Measurements from ENCODE around the gene KCNC3. TPM values are rescaled to one million over a fixed set of nuclear protein-coding genes. Genes with fewer than 3 reads are reported as not detected.
A peak's percentile ranks its signal among the peaks of the same experiment; 100 is the strongest.

The KCNC3 gene
- total RNA-seq, 2 donors from 2014 or later = 8.6 to 10.7 TPM

GRCh38 chr19:50268041-50268440 is 61.1 kb downstream of the KCNC3 start:
- WGBS, 2 experiments (ENCODE audit: insufficient coverage in 1 of 2, insufficient read length in 1 of 2) = 60 to 90% methylated on average over 1 to 13 of the region's 13 CpGs
- Histone ChIP-seq H3K9ac (ENCODE audit: extremely low read depth, low read length, poor library complexity, severe bottlenecking) (no peak overlapping the region), H3K36me3 (ENCODE audit: control insufficient read depth, insufficient read depth, low read length) (no peaks in the 10 kb centered on the region), H3K27ac (ENCODE audit: low read depth, low read length) (no peak overlapping the region), H3K4me3 (ENCODE audit: low read length) (no peak overlapping the region), H3K9me3 (ENCODE audit: control insufficient read depth, low read length) (peaks cover 7% of the 10 kb centered on the region), H3K4me1 (ENCODE audit: control insufficient read depth, insufficient read depth, low read length) (no peaks in the 10 kb centered on the region), H3K27me3 (ENCODE audit: control insufficient read depth, insufficient read depth, low read length, poor library complexity, severe bottlenecking) (no peaks in the 10 kb centered on the region)
- TF ChIP-seq CTCF (conservative IDR thresholded peaks at IDR 0.05) = no peak
- DNase-seq = no peak
- H3K27ac Mint-ChIP-seq = no peak overlapping the region
- H3K4me1 Mint-ChIP-seq = no peaks in the 10 kb centered on the region
- H3K27me3 Mint-ChIP-seq (ENCODE audit: insufficient read depth) = no peaks in the 10 kb centered on the region
- no peak overlapping the region for H3K4me3 Mint-ChIP-seq
- peaks cover 28% of the 10 kb centered on the region for H3K36me3 Mint-ChIP-seq (ENCODE audit: low read depth)
- H3K9me3 Mint-ChIP-seq = no peaks in the 10 kb centered on the region

DNA sequence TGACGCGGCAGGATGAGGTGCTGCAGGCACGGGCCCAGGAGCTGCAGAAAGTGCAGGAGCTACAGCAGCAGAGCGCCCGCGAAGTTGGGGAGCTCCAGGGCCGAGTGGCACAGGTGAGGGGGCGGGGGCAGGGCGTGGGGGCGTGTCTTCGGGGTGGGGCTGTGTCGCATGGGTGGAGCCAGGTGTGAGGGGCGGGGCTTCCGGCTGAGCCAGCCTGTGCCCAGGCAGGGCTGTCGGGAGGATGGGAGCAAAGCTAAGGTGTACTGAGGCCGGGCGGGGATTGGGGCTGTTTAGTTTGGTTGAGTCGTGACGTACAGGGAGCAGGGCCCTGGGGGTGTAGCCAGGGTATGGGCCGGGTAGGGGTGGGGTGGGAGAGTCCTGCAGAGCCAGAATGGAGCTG is 62.3 kb downstream of the KCNC3 start:
- Histone ChIP-seq H3K27me3 (ENCODE audit: control insufficient read depth, insufficient read depth, low read length, poor library complexity, severe bottlenecking) (no peaks in the 10 kb centered on the region), H3K9ac (ENCODE audit: extremely low read depth, low read length, poor library complexity, severe bottlenecking) (no peak overlapping the region), H3K9me3 (ENCODE audit: control insufficient read depth, low read length) (peaks cover 7% of the 10 kb centered on the region), H3K4me3 (ENCODE audit: low read length) (no peak overlapping the region), H3K4me1 (ENCODE audit: control insufficient read depth, insufficient read depth, low read length) (no peaks in the 10 kb centered on the region), H3K36me3 (ENCODE audit: control insufficient read depth, insufficient read depth, low read length) (no peaks in the 10 kb centered on the region), H3K27ac (ENCODE audit: low read depth, low read length) (no peak overlapping the region)
- 34 to 59% methylated on average over 6 to 20 of the region's 20 CpGs for WGBS, 2 experiments (ENCODE audit: insufficient coverage in 1 of 2, insufficient read length in 1 of 2)
- H3K4me1 Mint-ChIP-seq = no peaks in the 10 kb centered on the region
- no peak overlapping the region for H3K27ac Mint-ChIP-seq
- H3K36me3 Mint-ChIP-seq (ENCODE audit: low read depth) = peaks cover 28% of the 10 kb centered on the region
- H3K9me3 Mint-ChIP-seq = no peaks in the 10 kb centered on the region
- H3K4me3 Mint-ChIP-seq = no peak overlapping the region
- peak; percentile 98 for DNase-seq
- no peak for TF ChIP-seq CTCF (conservative IDR thresholded peaks at IDR 0.05)
- H3K27me3 Mint-ChIP-seq (ENCODE audit: insufficient read depth) = no peaks in the 10 kb centered on the region

- Histone ChIP-seq H3K4me3 (ENCODE audit: low read length) (no peak overlapping the region), H3K27ac (ENCODE audit: low read depth, low read length) (no peak overlapping the region), H3K36me3 (ENCODE audit: control insufficient read depth, insufficient read depth, low read length) (no peaks in the 10 kb centered on the region), H3K9me3 (ENCODE audit: control insufficient read depth, low read length) (peaks cover 7% of the 10 kb centered on the region), H3K27me3 (ENCODE audit: control insufficient read depth, insufficient read depth, low read length, poor library complexity, severe bottlenecking) (no peaks in the 10 kb centered on the region), H3K9ac (ENCODE audit: extremely low read depth, low read length, poor library complexity, severe bottlenecking) (no peak overlapping the region), H3K4me1 (ENCODE audit: control insufficient read depth, insufficient read depth, low read length) (no peaks in the 10 kb centered on the region)
- H3K9me3 Mint-ChIP-seq = no peaks in the 10 kb centered on the region
- no peaks in the 10 kb centered on the region for H3K4me1 Mint-ChIP-seq
- DNase-seq = no peak
- TF ChIP-seq CTCF (conservative IDR thresholded peaks at IDR 0.05) = no peak
- no peaks in the 10 kb centered on the region for H3K27me3 Mint-ChIP-seq (ENCODE audit: insufficient read depth)
- H3K27ac Mint-ChIP-seq = no peak overlapping the region
- WGBS, 2 experiments (ENCODE audit: insufficient coverage in 1 of 2, insufficient read length in 1 of 2) = 83 to 94% methylated on average over 8 of the region's 8 CpGs
- no peak overlapping the region for H3K4me3 Mint-ChIP-seq
- H3K36me3 Mint-ChIP-seq (ENCODE audit: low read depth) = peaks cover 22% of the 10 kb centered on the region
Observed at GRCh38 chr19:50266041-50266440, 63.1 kb downstream of the KCNC3 start.

Measured in endodermal cell (in vitro differentiated cells).